SK-N-SH treated with all-trans-retinoic acid at 6 μM for 48 hours (cell line): Measurements from ENCODE around the gene ACMSD.
"Not testable (repeated sequence)": the region's sequence is repeated elsewhere in the genome, so short reads cannot be mapped to it uniquely, and the experiment has no call there.

Experiments used
- ATAC-seq: fragments of 200-7000 bp; cut with Tn5 transposase; 3 replicates; pipeline ENCODE4 v1.9.1; 2020; ENCODE audit warnings: mild to moderate bottlenecking, moderate library complexity
- CREB5 ChIP-seq: fragments of 250-450 bp; sonication (Bioruptor Pico); IDR thresholded peaks from 2 replicates; pipeline ENCODE4 v1.5.1; 2020; ENCODE audit warnings: low read depth, mild to moderate bottlenecking, moderate library complexity
- CSDC2 ChIP-seq: fragments of 250-450 bp; sonication (Bioruptor Pico); IDR thresholded peaks from 2 replicates; pipeline ENCODE4 v1.5.0; 2020; ENCODE audit warnings: mild to moderate bottlenecking, moderate library complexity
- CSRNP3 ChIP-seq: fragments of 250-450 bp; sonication (Bioruptor Pico); IDR thresholded peaks from 2 replicates; pipeline ENCODE4 v1.5.1; 2021; ENCODE audit warnings: mild to moderate bottlenecking, moderate library complexity
- ESRRG ChIP-seq: fragments of 250-450 bp; sonication (Bioruptor Pico); IDR thresholded peaks from 2 replicates; pipeline ENCODE4 v1.6.1; 2021; ENCODE audit warnings: mild to moderate bottlenecking
- GLIS3 ChIP-seq: fragments of 250-450 bp; sonication (Bioruptor Pico); IDR thresholded peaks from 2 replicates; pipeline ENCODE4 v1.5.0; 2020; ENCODE audit warnings: mild to moderate bottlenecking, moderate library complexity
- ISL1 ChIP-seq: fragments of 250-450 bp; sonication (Bioruptor Pico); IDR thresholded peaks from 2 replicates; pipeline ENCODE4 v2.1.2; 2022; ENCODE audit warnings: mild to moderate bottlenecking, moderate library complexity
- OSR1 ChIP-seq: fragments of 250-450 bp; sonication (Bioruptor Pico); IDR thresholded peaks from 2 replicates; pipeline ENCODE4 v1.8.0; 2022; ENCODE audit warnings: moderate library complexity, mild to moderate bottlenecking, inconsistent platforms
- POU6F1 ChIP-seq: fragments of 250-450 bp; sonication (Bioruptor Pico); IDR thresholded peaks from 2 replicates; pipeline ENCODE4 v1.8.0; 2021; ENCODE audit warnings: low read depth, mild to moderate bottlenecking, moderate library complexity, borderline replicate concordance
- PPARA ChIP-seq: fragments of 250-450 bp; sonication (Bioruptor Pico); IDR thresholded peaks from 2 replicates; pipeline ENCODE4 v1.5.0; 2020; ENCODE audit warnings: mild to moderate bottlenecking, borderline replicate concordance
- SNAI2 ChIP-seq: fragments of 250-450 bp; sonication (Bioruptor Pico); IDR thresholded peaks from 2 replicates; pipeline ENCODE4 v1.5.0; 2020; ENCODE audit warnings: mild to moderate bottlenecking, moderate library complexity
- TCF4 ChIP-seq: fragments of 250-450 bp; sonication (Bioruptor Pico); IDR thresholded peaks from 2 replicates; pipeline ENCODE4 v1.8.0; 2021; ENCODE audit warnings: mild to moderate bottlenecking, moderate library complexity, borderline replicate concordance
- TOX ChIP-seq: fragments of 250-450 bp; sonication (Bioruptor Pico); IDR thresholded peaks from 2 replicates; pipeline ENCODE4 v1.8.0; 2021; ENCODE audit warnings: mild to moderate bottlenecking, moderate library complexity, borderline replicate concordance
- TSHZ2 ChIP-seq: fragments of 250-450 bp; sonication (Bioruptor Pico); IDR thresholded peaks from 2 replicates; pipeline ENCODE4 v1.5.0; 2020; ENCODE audit warnings: mild to moderate bottlenecking, moderate library complexity
- ZC3H10 ChIP-seq: fragments of 250-450 bp; sonication (Bioruptor Pico); IDR thresholded peaks from 2 replicates; pipeline ENCODE4 v1.5.1; 2021; ENCODE audit warnings: mild to moderate bottlenecking, moderate library complexity
- ZFP30 ChIP-seq: fragments of 450-650 bp; formaldehyde crosslinking; IDR thresholded peaks from 2 replicates; pipeline ENCODE4 v1.5.0; 2022; ENCODE audit warnings: mild to moderate bottlenecking, moderate library complexity
- ZNF565 ChIP-seq: fragments of 450-650 bp; formaldehyde crosslinking; conservative IDR thresholded peaks from 2 replicates; pipeline ENCODE4 v1.5.0; 2020; ENCODE audit warnings: low read depth, mild to moderate bottlenecking, moderate library complexity

ACMSD gene

GRCh38 chr2:134899204-134899603 lies 60.8 kb downstream of the ACMSD start (continued):
- TF ChIP-seq TSHZ2 (CRISPR knock-in tag) (no peak), ESRRG (CRISPR knock-in tag) (no peak)

GRCh38 chr2:134900151-134900550 lies 61.7 kb downstream of the ACMSD start:
- TF ChIP-seq TOX (CRISPR knock-in tag) (no peak), POU6F1 (CRISPR knock-in tag) (no peak), CSRNP3 (no peak), TCF4 (no peak), ZFP30 (CRISPR knock-in tag) (no peak), GLIS3 (CRISPR knock-in tag) (no peak)
- peak; percentile 99 for ATAC-seq

GRCh38 chr2:134903701-134904100 lies 65.3 kb downstream of the ACMSD start:
- not testable (repeated sequence) for ATAC-seq

GRCh38 chr2:134905168-134905567 lies 66.8 kb downstream of the ACMSD start:
- TF ChIP-seq OSR1: no peak
- TF ChIP-seq CREB5 (CRISPR knock-in tag): no peak
- no peak for TF ChIP-seq ISL1
- TF ChIP-seq ESRRG (CRISPR knock-in tag): no peak
- TF ChIP-seq ZFP30 (CRISPR knock-in tag): no peak
- no peak for TF ChIP-seq GLIS3 (CRISPR knock-in tag)
- no peak for TF ChIP-seq ZNF565
- TF ChIP-seq CSDC2 (CRISPR knock-in tag): no peak
- TF ChIP-seq ZC3H10 (CRISPR knock-in tag): no peak
- TF ChIP-seq, all 23 proteins: peak for 0
- ATAC-seq: no peak

- ATAC-seq: no peak
- TF ChIP-seq ZC3H10 (CRISPR knock-in tag): no peak
- no peak for TF ChIP-seq ZNF565
- TF ChIP-seq TSHZ2 (CRISPR knock-in tag): no peak
- no peak for TF ChIP-seq ESRRG (CRISPR knock-in tag)
- TF ChIP-seq SNAI2 (CRISPR knock-in tag): no peak
- TF ChIP-seq POU6F1 (CRISPR knock-in tag): no peak
- TF ChIP-seq ZFP30 (CRISPR knock-in tag): no peak
- no peak for TF ChIP-seq PPARA (CRISPR knock-in tag)
- no peak for TF ChIP-seq TCF4
These were observed 68.3 kb downstream of the ACMSD start for GRCh38 chr2:134906726-134907125.
